PFSK-1 (cell line): ENCODE data around the gene SYNPO. TPM values are rescaled to one million over a fixed set of nuclear protein-coding genes. Genes with fewer than 3 reads are reported as not detected.

Experiments
- FOXP2 ChIP-seq: optimal IDR thresholded peaks from 2 replicates; pipeline ENCODE3; 2011; ENCODE audit warnings: borderline replicate concordance, control low read depth, inconsistent platforms; ENCODE audit not compliant: insufficient read depth; ENCODE audit errors: extremely low read length, extremely low read depth
- POLR2AphosphoS5 ChIP-seq: IDR thresholded peaks from 2 replicates; pipeline ENCODE4 v1.6.1; 2012; ENCODE audit warnings: low read depth, mild to moderate bottlenecking, control low read depth, low read length, moderate library complexity
- SIN3A ChIP-seq: IDR thresholded peaks from 2 replicates; pipeline ENCODE4 v1.6.1; 2012; ENCODE audit warnings: mild to moderate bottlenecking, low read length, moderate library complexity, borderline replicate concordance; ENCODE audit not compliant: insufficient read depth
- TAF1 ChIP-seq: IDR thresholded peaks from 2 replicates; pipeline ENCODE4 v1.6.1; 2012; ENCODE audit warnings: low read length, control low read depth, borderline replicate concordance; ENCODE audit not compliant: insufficient read depth
- polyA plus RNA-seq: library from polyadenylated mRNA; unstranded; fragments of >200 nt; gene quantifications from one replicate; pipeline ENCODE4 v1.2.1, GENCODE V29; 2012; ENCODE audit warnings: low read depth, missing spikeins; ENCODE audit not compliant: insufficient read length
- TF ChIP-seq, protein P1 (sequence below), 2 experiments: IDR thresholded peaks; 2 replicates each; pipeline versions ENCODE4 v1.6.1 to v1.8.0; 2011 to 2012; ENCODE audit warnings: low read depth in 2 of 2, low read length in 2 of 2, control low read depth in 1 of 2, inconsistent platforms in 1 of 2, mild to moderate bottlenecking in 1 of 2, moderate library complexity in 1 of 2; ENCODE audit not compliant: insufficient read depth in 1 of 2

SYNPO gene, protein sequence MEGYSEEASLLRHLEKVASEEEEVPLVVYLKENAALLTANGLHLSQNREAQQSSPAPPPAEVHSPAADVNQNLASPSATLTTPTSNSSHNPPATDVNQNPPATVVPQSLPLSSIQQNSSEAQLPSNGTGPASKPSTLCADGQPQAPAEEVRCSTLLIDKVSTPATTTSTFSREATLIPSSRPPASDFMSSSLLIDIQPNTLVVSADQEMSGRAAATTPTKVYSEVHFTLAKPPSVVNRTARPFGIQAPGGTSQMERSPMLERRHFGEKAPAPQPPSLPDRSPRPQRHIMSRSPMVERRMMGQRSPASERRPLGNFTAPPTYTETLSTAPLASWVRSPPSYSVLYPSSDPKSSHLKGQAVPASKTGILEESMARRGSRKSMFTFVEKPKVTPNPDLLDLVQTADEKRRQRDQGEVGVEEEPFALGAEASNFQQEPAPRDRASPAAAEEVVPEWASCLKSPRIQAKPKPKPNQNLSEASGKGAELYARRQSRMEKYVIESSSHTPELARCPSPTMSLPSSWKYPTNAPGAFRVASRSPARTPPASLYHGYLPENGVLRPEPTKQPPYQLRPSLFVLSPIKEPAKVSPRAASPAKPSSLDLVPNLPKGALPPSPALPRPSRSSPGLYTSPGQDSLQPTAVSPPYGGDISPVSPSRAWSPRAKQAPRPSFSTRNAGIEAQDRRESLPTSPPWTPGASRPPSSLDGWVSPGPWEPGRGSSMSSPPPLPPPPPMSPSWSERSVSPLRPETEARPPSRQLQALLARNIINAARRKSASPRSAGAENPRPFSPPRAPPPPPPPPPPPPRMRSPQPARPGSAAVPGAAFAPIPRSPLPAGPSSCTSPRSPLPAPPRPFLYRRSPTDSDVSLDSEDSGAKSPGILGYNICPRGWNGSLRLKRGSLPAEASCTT
- polyA plus RNA-seq = 30.3 TPM

DNA sequence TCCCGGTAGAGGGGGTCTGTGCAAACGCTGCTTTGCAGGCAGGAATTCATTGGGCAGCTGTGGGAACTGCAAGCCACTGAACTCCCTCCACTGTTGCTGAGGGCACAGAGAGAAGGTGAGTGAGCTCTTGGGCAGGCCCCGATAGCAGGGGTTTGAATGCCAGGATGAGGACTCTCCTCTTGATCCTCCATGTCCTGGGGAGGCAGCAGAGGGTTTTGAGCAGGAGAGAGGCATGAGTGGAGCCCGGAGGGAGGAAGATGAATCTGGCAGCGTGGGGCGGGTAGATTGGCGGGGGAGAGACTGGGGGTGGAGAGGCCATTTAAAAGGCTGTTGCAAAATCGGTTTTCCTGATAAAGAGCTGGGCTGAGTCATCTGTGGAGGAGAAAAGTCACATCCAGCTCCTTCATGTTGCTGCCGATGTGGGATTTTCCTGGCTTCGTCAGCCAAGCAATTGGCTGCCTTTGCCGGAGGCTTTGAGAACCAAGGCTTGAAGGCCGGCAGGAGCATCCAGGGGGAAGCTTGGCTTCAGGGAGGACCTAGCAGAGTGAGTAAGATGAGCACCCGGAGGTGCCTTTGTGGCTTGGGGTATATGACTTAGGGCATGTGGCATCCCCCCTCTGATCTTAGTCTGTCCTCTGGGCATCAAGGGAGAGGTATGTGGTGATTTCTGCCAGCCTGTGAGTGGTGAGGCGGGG lies at the start of gene SYNPO:
TSS of gene SYNPO (plus strand) at position 350 of the 695 bp plus-strand sequence. CDS start 7,616 bp downstream, outside the sequence.
- TF ChIP-seq POLR2AphosphoS5 = no peak
- peak; percentile 36; the same call in 1 of the 2 replicates for TF ChIP-seq TAF1
- TF ChIP-seq, protein P1, sequence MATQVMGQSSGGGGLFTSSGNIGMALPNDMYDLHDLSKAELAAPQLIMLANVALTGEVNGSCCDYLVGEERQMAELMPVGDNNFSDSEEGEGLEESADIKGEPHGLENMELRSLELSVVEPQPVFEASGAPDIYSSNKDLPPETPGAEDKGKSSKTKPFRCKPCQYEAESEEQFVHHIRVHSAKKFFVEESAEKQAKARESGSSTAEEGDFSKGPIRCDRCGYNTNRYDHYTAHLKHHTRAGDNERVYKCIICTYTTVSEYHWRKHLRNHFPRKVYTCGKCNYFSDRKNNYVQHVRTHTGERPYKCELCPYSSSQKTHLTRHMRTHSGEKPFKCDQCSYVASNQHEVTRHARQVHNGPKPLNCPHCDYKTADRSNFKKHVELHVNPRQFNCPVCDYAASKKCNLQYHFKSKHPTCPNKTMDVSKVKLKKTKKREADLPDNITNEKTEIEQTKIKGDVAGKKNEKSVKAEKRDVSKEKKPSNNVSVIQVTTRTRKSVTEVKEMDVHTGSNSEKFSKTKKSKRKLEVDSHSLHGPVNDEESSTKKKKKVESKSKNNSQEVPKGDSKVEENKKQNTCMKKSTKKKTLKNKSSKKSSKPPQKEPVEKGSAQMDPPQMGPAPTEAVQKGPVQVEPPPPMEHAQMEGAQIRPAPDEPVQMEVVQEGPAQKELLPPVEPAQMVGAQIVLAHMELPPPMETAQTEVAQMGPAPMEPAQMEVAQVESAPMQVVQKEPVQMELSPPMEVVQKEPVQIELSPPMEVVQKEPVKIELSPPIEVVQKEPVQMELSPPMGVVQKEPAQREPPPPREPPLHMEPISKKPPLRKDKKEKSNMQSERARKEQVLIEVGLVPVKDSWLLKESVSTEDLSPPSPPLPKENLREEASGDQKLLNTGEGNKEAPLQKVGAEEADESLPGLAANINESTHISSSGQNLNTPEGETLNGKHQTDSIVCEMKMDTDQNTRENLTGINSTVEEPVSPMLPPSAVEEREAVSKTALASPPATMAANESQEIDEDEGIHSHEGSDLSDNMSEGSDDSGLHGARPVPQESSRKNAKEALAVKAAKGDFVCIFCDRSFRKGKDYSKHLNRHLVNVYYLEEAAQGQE (IDR thresholded peaks at IDR 0.05; ENCODE audit: insufficient read depth in 1 of 2, low read depth in 2 of 2, low read length in 2 of 2) = peak in 1 of 2 experiments; percentile 12; a peak in 1 of 4 replicates
- TF ChIP-seq SIN3A = peak; percentile 17; the same call in 1 of the 2 replicates
- TF ChIP-seq FOXP2 = no peak

DNA sequence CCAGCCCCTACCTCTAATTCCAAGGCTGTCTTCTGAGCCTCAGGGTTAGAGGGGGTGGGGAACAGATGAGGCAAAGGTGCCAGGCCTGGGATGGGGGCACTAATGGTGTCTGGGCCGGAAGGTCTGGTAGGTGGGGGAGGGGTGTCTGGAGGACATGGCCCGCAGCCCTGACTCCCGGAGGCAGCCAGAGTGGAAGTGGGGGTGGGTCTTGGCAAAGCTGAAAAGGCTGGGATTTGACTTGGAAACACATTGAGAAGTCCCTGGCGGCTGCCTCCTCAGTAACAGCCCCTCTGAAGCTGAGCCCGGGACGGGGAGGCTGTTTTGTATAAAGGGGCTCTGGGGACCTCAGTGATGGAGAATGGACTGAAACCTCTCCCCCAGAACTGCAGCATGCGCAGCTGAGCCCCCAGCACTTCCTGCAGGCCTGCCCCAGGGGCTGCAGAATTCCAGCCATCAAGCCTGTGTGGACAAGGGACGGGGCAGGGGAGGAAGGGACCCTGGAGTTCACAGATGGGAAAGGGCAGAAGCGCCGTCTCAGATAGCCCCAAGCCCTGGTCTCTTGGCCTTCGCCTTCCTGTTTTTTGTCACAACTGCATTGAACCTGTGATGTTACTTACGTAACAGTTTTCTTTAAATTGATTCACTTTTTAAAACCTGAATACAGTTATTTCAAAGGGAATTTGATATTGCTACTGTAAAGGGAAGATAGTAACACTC lies 49.3 kb upstream of the SYNPO start:
- no peak for TF ChIP-seq POLR2AphosphoS5
- TF ChIP-seq, protein P1 (IDR thresholded peaks at IDR 0.05; ENCODE audit: insufficient read depth in 1 of 2, low read depth in 2 of 2, low read length in 2 of 2) = no peak
- TF ChIP-seq FOXP2 = no peak
- TF ChIP-seq SIN3A = no peak
- TF ChIP-seq TAF1 = no peak

DNA sequence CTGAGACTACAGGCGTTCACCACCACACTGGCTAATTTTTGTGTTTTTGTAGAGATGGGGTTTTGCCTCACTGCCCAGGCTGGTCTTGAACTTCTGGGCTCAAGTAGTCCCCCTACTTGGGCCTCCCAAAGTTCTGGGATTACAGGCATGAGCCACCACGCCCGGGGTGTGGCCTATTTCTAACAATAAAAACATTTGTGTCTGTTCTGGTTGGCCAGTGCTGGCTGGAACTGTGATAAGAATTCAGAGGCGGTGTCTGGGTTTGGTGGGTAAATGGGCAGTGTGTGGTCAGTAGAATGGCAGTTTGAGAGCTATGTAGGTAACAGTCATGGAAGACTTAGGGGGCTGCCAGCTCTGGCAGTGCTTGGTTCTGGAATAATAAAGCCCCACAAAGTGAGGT lies 46.9 kb upstream of the SYNPO start:
- TF ChIP-seq POLR2AphosphoS5 (no peak), SIN3A (no peak), TAF1 (no peak), FOXP2 (no peak)
- TF ChIP-seq, protein P1 (IDR thresholded peaks at IDR 0.05; ENCODE audit: insufficient read depth in 1 of 2, low read depth in 2 of 2, low read length in 2 of 2) = no peak

DNA sequence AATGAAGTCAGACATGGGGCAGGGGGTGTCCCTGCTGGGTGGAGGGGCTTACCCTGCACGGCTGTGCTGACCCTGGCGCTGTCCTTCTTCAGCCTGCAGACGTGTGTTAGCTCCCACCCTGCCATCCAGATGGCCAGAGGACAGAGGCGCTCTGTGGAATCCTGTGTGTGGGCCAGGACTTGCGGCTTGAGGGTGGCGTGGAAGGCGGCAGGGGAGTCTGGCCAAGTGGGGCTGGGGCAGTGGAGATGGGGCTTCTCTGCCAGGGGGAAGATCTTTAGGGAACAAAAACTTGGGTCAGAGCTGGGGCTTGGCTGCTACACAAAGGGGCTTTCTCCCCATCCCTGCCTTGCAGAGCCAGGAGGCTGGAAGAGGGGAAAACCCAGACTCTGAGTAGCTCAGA lies 46.5 kb upstream of the SYNPO start:
- TF ChIP-seq TAF1 = no peak
- no peak for TF ChIP-seq SIN3A
- no peak for TF ChIP-seq POLR2AphosphoS5
- no peak for TF ChIP-seq FOXP2
- TF ChIP-seq, protein P1 (IDR thresholded peaks at IDR 0.05; ENCODE audit: insufficient read depth in 1 of 2, low read depth in 2 of 2, low read length in 2 of 2) = no peak
